ENCODE data around the gene CDH16.
"Not testable (repeated sequence)": the region's sequence is repeated elsewhere in the genome, so short reads cannot be mapped to it uniquely, and the experiment has no call there.

CDH16 gene

DNA sequence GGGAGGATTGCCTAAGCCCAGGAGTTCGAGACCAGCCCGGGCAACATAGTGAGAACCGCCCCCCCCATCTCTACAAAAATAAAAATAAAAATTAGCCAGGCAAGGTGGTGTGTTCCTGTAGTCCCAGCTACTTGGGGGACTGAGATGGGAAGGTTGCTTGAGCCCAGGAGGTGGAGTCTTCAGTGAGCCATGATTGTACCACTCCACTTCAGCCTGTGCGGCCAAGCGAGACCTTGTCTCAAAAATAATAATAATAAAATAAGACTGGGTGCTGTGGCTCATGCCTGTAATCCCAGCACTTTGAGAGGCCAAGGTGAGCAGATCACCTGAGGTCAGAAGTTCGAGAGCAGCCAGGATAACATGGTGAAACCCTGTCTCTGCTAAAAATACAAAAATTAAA is 26.9 kb downstream of the CDH16 start:
- no peak for DNase-seq

- DNase-seq: no peak
Observed at GRCh38 chr16:66891360-66891759, 27.3 kb downstream of the CDH16 start.

DNA sequence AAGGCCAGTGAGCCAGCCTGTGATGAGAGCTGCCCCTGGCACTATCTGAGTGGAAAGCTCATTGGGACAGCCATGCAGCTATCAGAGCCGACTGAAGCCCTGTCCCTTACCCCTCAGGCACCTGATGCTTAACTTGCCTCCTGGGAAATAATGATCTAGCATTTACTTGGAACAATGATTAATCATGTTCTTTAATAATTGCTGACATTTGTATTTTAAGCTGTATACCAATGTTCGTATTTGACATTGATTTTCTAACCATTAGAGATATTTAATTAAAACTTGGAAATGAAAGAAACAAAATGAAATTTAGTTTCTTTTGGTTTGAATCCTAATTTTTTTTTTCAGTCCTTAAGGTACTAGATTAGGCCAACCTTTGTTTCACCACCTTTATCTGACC is 27.9 kb downstream of the CDH16 start:
- no peak for DNase-seq

DNA sequence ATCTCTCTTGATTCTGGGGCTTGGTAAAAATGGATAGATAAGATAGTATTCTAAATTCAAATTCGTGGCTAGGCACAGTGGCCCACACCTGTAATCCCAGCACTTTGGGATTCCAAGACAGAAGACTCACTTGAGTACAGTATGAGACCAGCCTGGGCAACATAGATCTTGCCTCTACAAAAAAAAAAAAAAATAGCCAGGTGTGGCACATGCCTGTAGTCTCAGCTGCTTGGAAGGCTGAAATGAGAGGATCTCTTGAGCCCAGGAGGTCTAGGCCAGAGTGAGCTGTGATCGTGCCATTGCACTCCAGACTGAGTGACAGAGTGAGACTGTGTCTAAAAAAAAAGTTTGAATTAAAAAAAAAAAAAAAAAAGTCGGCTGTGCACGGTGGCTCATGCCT is 29.1 kb downstream of the CDH16 start:
- no peak for DNase-seq

DNA sequence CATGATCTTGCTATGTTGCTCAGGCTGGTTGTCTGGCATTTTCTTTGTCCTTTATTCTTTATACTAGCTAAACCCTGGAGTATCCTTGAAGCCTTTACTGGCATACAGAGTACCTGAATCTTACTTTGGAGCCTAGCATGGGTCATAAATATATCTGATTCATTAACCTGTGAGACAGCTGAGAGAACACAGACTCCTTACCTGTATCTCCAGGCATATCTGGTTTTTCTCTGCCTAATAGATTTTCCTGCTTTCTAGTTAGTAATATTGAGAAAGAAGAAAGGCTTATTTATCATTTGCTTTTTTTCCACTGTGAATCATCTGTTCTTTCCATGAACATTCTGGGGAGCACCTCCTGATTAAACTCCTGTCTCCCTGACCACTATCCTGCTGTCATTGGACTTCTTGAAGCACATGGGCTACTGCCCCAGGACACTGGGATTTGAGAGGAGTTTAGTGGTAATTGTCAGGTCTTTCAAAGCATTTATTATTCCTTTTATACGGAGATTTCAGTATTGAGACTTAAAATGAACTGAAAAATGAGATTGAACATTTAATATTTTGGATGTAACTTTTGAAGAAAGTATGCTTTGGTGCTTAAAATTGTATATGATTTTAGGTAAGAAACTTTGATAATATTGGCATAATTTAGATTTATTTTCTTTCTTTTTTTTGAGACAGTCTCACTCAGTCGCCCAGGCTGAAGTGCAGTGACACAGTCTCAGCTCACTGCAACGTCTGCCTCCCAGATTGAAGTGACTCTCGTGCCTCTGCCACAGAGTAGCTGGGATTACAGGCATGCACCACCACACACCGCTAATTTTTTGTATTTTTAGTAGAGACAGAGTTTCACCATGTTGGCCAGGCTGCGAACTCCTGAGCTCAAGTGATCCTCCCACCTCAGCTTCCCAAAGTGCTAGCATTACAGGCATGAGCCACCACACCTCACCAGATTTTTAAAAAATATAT is 29.8 kb downstream of the CDH16 start:
- DNase-seq: no peak

- DNase-seq: no peak
Observed at GRCh38 chr16:66886914-66887313, 31.8 kb downstream of the CDH16 start.

- no peak for DNase-seq
Observed at GRCh38 chr16:66886321-66886720, 32.4 kb downstream of the CDH16 start.

DNA sequence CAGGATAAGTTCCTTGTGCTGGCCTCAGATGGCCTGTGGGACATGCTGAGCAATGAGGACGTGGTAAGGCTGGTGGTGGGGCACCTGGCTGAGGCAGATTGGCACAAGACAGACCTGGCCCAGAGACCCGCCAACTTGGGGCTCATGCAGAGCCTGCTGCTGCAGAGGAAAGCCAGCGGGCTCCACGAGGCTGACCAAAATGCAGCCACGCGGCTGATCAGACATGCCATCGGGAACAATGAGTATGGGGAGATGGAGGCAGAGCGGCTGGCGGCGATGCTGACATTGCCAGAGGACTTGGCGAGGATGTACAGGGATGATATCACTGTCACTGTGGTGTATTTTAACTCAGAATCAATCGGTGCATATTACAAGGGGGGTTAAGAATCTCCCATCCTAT is 33.2 kb downstream of the CDH16 start:
- DNase-seq: no peak

DNA sequence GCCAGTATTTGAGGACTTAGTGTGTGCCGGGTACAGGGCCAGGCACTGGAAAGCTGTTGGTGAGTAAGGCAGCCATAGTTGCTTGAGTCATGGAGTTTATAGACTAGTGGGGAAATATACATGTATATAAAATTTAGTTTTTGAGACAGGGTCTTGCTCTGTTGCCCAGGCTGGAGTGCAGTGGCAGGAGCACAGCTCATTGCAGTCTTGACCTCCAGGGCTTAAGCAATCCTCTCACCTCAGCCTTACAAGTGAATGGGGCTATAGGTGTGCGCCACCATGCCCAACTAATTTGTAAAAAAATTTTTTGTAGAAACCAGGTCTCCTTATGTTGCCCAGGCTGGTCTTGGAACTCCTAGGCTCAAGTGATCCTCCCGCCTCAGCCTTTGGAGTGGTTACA is 36.0 kb downstream of the CDH16 start:
- DNase-seq: no peak

- no peak for DNase-seq
Observed at GRCh38 chr16:66881964-66882508, 36.6 kb downstream of the CDH16 start.

GRCh38 chr16:66881560-66881959 is 37.1 kb downstream of the CDH16 start:
- no peak for DNase-seq

- DNase-seq: no peak
Observed at GRCh38 chr16:66881014-66881417, 37.7 kb downstream of the CDH16 start.

- peak; percentile 97 for DNase-seq
Observed at GRCh38 chr16:66880288-66881013, 38.2 kb downstream of the CDH16 start, which contains the start of gene PDP2. Gene PDP2, plus strand, starts transcription at chr16:66880515. Its CDS starts 3,770 bp downstream, at chr16:66884285.

- peak; percentile 78 for DNase-seq
Observed at GRCh38 chr16:66878067-66878466, 40.6 kb downstream of the CDH16 start.

- peak; percentile 70 for DNase-seq
Observed at GRCh38 chr16:66874079-66874775, 44.5 kb downstream of the CDH16 start.

DNA sequence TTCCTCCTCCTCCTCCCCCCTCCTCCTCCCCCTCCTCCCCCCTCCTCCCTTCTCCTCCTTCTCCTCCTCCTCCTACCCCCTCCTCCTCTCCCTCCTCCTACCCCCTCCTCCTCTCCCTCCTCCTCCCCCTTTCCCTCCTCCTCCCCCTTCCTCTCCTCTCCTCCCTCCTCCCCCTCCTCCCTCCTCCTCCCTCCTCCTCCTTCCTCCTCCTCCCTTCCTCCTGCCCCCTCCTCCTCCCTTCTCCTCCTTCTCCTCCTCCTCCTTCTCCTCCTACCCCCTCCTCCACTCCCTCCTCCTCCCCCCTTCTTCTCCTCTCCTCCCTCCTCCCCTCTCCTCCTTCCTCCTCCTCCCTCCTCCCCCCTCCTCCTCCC is 45.0 kb downstream of the CDH16 start:
- no peak for DNase-seq

GRCh38 chr16:66872943-66873684 is 45.6 kb downstream of the CDH16 start:
- peak; percentile 96 for DNase-seq

GRCh38 chr16:66872559-66872942 is 46.1 kb downstream of the CDH16 start:
- no peak for DNase-seq

DNA sequence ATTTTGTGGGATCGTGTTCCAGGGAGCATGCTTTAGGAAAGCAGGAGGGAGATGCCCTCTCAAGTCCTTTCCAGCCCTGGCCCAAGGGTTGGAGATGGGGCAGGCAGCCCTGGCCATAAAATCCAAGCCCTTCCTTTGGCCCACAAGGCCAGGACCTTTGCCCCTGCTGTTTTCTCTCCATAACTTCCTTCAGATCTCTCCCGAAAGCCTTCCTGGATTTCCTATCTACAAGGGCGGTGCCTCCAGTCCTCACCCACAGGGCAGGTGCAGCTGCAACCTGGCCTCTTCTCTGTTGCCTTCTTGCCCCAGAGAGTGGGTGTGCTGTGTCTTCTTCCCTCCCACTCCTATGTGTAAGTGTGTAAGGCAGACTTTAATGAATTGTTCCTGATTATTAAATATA is 46.8 kb downstream of the CDH16 start:
- DNase-seq: no peak

DNA sequence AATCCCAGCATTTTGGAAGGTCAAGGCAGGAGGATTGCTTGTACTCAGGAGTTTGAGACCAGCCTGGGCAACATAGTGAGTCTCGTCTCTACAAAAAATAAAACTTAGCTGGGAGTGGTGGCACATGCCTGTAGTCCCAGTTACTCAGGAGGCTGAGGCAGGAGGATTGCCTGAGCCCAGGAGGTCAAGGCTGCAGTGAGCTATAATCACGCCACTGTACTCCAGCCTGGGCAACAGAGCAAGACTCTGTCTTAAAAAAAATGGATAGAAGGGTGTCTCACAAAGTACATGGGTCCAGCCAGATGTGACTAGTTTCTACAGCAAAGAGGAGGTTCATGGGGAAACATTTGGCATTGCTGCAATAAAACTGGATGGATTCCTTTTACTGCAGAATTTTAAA is 47.3 kb downstream of the CDH16 start:
- not testable (repeated sequence) for DNase-seq

DNA sequence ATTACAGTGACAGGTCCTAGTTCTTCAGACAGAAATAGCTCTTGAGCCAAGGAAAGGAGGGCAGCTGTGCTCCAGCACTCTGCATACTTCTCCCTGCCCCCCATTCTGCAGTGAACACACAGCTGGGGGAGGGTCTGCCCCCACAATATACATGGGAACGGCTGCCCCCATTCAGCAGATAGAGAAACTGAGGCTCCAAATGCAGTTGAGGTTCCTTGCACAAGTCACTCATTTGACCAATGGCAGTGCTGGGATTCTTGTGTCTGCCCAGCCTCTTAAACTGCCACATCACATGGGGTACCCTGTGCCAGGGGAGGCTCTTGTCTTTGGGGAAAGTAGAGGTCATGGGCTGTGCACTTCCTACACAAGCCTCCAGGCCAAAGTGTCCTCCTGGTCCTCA is 49.3 kb downstream of the CDH16 start:
- DNase-seq: no peak

DNA sequence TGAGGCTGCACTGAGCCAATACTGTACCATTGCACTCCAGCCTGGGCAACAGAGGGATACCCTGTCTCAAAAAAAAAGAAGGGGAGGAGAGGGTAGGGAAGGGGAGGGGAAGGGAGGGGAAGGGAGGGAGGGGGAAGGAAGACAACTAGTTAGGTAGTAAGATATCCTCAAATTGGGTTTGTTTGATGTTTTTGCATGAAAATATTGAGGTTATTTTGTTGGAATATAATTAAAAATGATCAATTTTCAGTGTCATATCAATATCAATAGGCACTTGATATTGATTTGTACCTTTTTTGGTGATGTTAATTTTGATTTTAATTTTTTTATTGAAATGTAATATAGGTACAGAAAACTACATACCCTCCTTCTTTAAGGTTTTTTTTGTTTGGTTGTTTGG is 55.0 kb downstream of the CDH16 start:
- no peak for DNase-seq

Measured in activated CD8-positive, alpha-beta memory T cell treated with anti-CD3 and anti-CD28 coated beads for 24 hours (primary cell).